Thymus (tissue), 11 donors: ENCODE results near the gene ASPSCR1. TPM values are rescaled to one million over a fixed set of nuclear protein-coding genes. Genes with fewer than 3 reads are reported as not detected.

Experiments
- DNase-seq, 9 donors: peaks; one replicate each; pipeline ENCODE4 v3.0.0-alpha.2; 2013; ENCODE audit warnings: low spot score in 9 of 9, low read depth in 6 of 9, missing footprints in 1 of 9
- H3K27ac ChIP-seq, 2 donors: one replicate each; pipeline ENCODE4 v1.5.1; 2013; ENCODE audit warnings: control low read depth in 1 of 2, low read depth in 1 of 2, low read length in 1 of 2, mild to moderate bottlenecking in 1 of 2, moderate library complexity in 1 of 2
- H3K27me3 ChIP-seq, 2 donors: one replicate each; pipeline ENCODE4 v1.5.1; 2013; ENCODE audit warnings: low read length in 1 of 2; ENCODE audit not compliant: control insufficient read depth in 2 of 2, insufficient read depth in 1 of 2
- H3K36me3 ChIP-seq, 2 donors: one replicate each; pipeline ENCODE4 v1.5.1; 2013; ENCODE audit warnings: low read length in 1 of 2, mild to moderate bottlenecking in 1 of 2, moderate library complexity in 1 of 2; ENCODE audit not compliant: control insufficient read depth in 2 of 2, insufficient read depth in 2 of 2
- H3K4me1 ChIP-seq, 2 donors: one replicate each; pipeline ENCODE4 v1.5.1; 2013; ENCODE audit warnings: low read length in 2 of 2; ENCODE audit not compliant: control insufficient read depth in 2 of 2, insufficient read depth in 2 of 2
- H3K4me3 ChIP-seq, 2 donors: one replicate each; pipeline ENCODE4 v1.5.1; 2013; ENCODE audit warnings: low read length in 2 of 2, control low read depth in 1 of 2, mild to moderate bottlenecking in 1 of 2
- H3K9me3 ChIP-seq, 2 donors: one replicate each; pipeline ENCODE4 v1.5.1; 2013; ENCODE audit warnings: low read length in 1 of 2, mild to moderate bottlenecking in 1 of 2; ENCODE audit not compliant: control insufficient read depth in 2 of 2, insufficient read depth in 1 of 2
- WGBS: extraction: QIAGEN DNeasy Blood & Tissue Kit; methylation state at CpG from one replicate; pipeline ENCODE4 v1.1.7; 2013; 5-methylcytosine and 5-hydroxymethylcytosine counted together
- polyA plus RNA-seq: library from polyadenylated mRNA; stranded (reverse); fragments of 200-250 nt; gene quantifications from one replicate; pipeline ENCODE4 v1.2.3, GENCODE V29; 2013
- total RNA-seq: library from RNA; stranded (reverse); fragments of 120-200 nt; gene quantifications from one replicate; pipeline ENCODE4 v1.2.4, GENCODE V29; 2013
- donor health status: healthy.

ASPSCR1 gene
- total and polyA plus RNA-seq, 2 donors: 27.6 to 57.6 TPM

DNA sequence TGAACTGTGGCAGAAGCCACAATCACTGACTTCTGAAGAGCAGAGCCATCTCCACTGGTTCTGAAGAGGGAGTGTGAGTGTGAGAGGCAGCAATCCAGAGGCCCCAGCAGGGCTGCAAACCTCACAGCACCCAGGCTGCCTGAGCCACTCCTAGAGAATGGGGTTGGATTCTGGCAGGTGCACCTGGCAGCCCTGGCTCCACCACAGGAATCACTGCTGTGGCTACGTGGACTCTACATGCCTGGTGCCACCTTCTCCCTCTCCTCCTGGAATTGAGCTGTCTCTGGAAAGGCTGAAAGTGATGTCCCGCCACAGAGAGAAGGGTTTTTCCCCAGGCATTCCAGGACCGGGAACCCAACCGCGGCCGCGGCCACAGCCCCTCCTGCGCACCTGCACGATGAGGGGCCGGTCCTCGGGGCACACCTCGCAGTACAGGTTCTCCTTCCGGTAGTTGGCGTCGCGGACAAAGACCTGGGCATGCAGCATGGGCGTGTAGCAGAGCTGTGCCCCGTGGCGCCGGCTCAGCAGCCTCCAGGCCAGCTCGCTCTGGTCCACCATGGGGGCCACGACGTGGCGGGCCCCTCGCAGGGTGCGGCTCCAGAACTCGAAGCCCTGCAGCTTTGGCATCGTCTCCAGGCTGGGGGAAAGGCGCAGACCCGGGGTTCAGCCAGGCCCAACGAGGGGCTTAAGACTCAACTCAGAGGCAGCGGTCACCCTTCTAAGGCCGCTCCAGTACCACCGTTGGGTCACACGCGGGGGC is 87.2 kb downstream of the ASPSCR1 start:
- peak overlapping the region; percentile 72 to 91 for H3K4me3 ChIP-seq
- 62% methylated on average over 36 of the region's 36 CpGs for WGBS
- peaks cover 0 to 4% of the 10 kb centered on the region in 2 donors for H3K9me3 ChIP-seq
- peak overlapping the region in 1 of 2 donors; percentile 52 for H3K27ac ChIP-seq
- H3K4me1 ChIP-seq: peaks cover 17% of the 10 kb centered on the region in 2 donors
- no peaks in the 10 kb centered on the region for H3K27me3 ChIP-seq
- DNase-seq: no peak
- H3K36me3 ChIP-seq: peaks cover 37 to 45% of the 10 kb centered on the region in 2 donors

DNA sequence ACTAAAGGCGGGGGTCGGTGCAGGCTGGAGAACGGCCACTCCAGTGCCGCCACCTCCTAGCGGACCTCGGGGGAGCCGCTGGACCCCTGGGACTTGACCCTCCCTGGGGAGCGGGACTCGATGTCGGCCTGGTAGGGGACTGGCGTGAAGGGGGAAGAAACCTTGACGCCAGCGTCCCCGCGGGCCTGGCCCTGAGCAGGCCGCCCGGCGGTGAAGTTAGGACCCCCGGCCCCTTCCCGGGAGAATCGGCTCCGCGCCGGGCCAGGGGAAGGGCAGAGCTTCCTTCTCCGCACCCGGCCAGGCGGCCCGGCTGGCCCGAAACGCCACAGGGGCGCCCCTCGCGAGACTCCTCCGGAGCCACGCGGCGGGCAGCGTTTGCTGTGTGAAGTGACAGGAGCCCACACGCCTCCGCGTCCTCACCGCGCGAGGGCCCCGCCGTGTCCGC is 87.8 kb downstream of the ASPSCR1 start:
- H3K36me3 ChIP-seq: peaks cover 31 to 40% of the 10 kb centered on the region in 2 donors
- peak overlapping the region in 1 of 2 donors; percentile 52 for H3K27ac ChIP-seq
- no peaks in the 10 kb centered on the region for H3K27me3 ChIP-seq
- H3K4me3 ChIP-seq: peak overlapping the region; percentile 72 to 91
- peaks cover 17% of the 10 kb centered on the region in 2 donors for H3K4me1 ChIP-seq
- peaks cover 0 to 4% of the 10 kb centered on the region in 2 donors for H3K9me3 ChIP-seq
- peak in 3 of 9 donors; percentile 28 to 48 (median 34) for DNase-seq
- 1% methylated on average over 47 of the region's 47 CpGs for WGBS

DNA sequence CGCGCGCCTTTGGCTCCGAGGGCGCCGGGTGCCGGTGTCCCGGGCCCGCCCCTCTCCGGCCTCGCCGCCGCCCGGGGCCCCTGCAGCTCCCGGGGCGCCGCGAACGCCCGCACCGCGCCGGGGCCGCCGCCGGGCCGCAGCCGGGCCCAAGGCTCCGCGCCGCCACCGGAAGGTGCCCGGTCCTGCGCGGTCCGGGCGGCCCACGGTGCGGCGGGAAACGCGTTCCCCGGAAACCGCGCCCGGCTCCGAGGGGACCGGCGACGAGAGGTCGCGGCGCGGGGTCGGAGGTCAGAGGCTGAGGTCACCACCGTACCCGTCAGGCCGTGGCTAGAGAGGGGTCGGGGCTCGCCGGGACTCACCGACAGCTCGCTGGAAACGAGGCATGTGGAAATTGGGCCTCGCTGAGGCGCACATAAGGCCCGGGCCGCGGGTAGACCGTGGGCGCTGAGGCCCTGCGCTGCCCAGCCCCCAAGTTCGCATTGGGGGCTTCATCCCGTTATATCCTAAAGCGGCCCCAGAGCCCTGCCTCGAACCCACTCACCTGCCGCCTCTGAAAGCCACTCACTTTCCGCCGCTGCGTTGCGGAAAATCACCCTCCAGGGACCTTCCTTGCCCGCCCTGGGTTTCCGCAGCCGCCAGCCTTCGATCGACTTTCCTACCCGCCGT is 88.3 kb downstream of the ASPSCR1 start, which contains the start of gene DUS1L:
TSS of gene DUS1L (minus strand) at position 167 of the 666 bp plus-strand sequence. CDS start 745 bp downstream, outside the sequence.
- Histone ChIP-seq H3K4me3 (peak within 1 kb of the TSS; percentile 83 to 91), H3K27me3 (no peaks in the 10 kb centered on the region), H3K27ac (peak within 1 kb of the TSS; percentile 64 to 80), H3K4me1 (peaks cover 17% of the 10 kb centered on the region in 2 donors), H3K36me3 (peaks cover 25 to 34% of the 10 kb centered on the region in 2 donors), H3K9me3 (peaks cover 0 to 4% of the 10 kb centered on the region in 2 donors)
- peak in 8 of 9 donors; percentile 13 to 78 (median 49) for DNase-seq
- 11% methylated on average over 88 of the region's 88 CpGs for WGBS

Other genes starting within 250 kb of the ASPSCR1 start
- gene GCGR, start 173.5 kb upstream of the ASPSCR1 start, total RNA-seq: 0.05 TPM
- 0.80 TPM for gene GCGR, start 173.5 kb upstream of the ASPSCR1 start, polyA plus RNA-seq
- gene MCRIP1, start 144.3 kb upstream of the ASPSCR1 start, total RNA-seq: 96.2 TPM
- gene MCRIP1, start 144.3 kb upstream of the ASPSCR1 start, polyA plus RNA-seq: 120 TPM
- gene PPP1R27, start 142.6 kb upstream of the ASPSCR1 start, total RNA-seq: 0.28 TPM
- 0.94 TPM for gene PPP1R27, start 142.6 kb upstream of the ASPSCR1 start, polyA plus RNA-seq
- 210 TPM for gene P4HB, start 117.1 kb upstream of the ASPSCR1 start, total RNA-seq
- gene P4HB, start 117.1 kb upstream of the ASPSCR1 start, polyA plus RNA-seq: 219 TPM
- 106 TPM for gene ARHGDIA, start 106.3 kb upstream of the ASPSCR1 start, total RNA-seq
- 189 TPM for gene ARHGDIA, start 106.3 kb upstream of the ASPSCR1 start, polyA plus RNA-seq
- gene ALYREF, start 86.0 kb upstream of the ASPSCR1 start, total RNA-seq: 168 TPM
- gene ALYREF, start 86.0 kb upstream of the ASPSCR1 start, polyA plus RNA-seq: 42.9 TPM
- 108 TPM for gene ANAPC11, start 85.9 kb upstream of the ASPSCR1 start, total RNA-seq
- gene ANAPC11, start 85.9 kb upstream of the ASPSCR1 start, polyA plus RNA-seq: 127 TPM
- gene NPB, start 75.4 kb upstream of the ASPSCR1 start, total RNA-seq: 1.7 TPM
- 3.5 TPM for gene NPB, start 75.4 kb upstream of the ASPSCR1 start, polyA plus RNA-seq
- 19.4 TPM for gene PCYT2, start 66.2 kb upstream of the ASPSCR1 start, total RNA-seq
- 37.4 TPM for gene PCYT2, start 66.2 kb upstream of the ASPSCR1 start, polyA plus RNA-seq
- 16.1 TPM for gene SIRT7, start 59.5 kb upstream of the ASPSCR1 start, total RNA-seq
- 47.7 TPM for gene SIRT7, start 59.5 kb upstream of the ASPSCR1 start, polyA plus RNA-seq
- 6.0 TPM for gene MAFG, start 49.9 kb upstream of the ASPSCR1 start, total RNA-seq
- 7.3 TPM for gene MAFG, start 49.9 kb upstream of the ASPSCR1 start, polyA plus RNA-seq
- 16.4 TPM for gene PYCR1, start 40.3 kb upstream of the ASPSCR1 start, total RNA-seq
- 2.9 TPM for gene PYCR1, start 40.3 kb upstream of the ASPSCR1 start, polyA plus RNA-seq
- gene MYADML2, start 30.4 kb upstream of the ASPSCR1 start, total RNA-seq: 0.05 TPM
- 0.07 TPM for gene MYADML2, start 30.4 kb upstream of the ASPSCR1 start, polyA plus RNA-seq
- 0.66 TPM for gene NOTUM, start 16.4 kb upstream of the ASPSCR1 start, total RNA-seq
- gene NOTUM, start 16.4 kb upstream of the ASPSCR1 start, polyA plus RNA-seq: 0.25 TPM
- 44.5 TPM for gene CENPX, start 45.2 kb downstream of the ASPSCR1 start, total RNA-seq
- 79.7 TPM for gene CENPX, start 45.2 kb downstream of the ASPSCR1 start, polyA plus RNA-seq
- 15.2 TPM for gene LRRC45, start 45.7 kb downstream of the ASPSCR1 start, total RNA-seq
- gene LRRC45, start 45.7 kb downstream of the ASPSCR1 start, polyA plus RNA-seq: 20.7 TPM
- 4.7 TPM for gene RAC3, start 54.0 kb downstream of the ASPSCR1 start, total RNA-seq
- gene RAC3, start 54.0 kb downstream of the ASPSCR1 start, polyA plus RNA-seq: 6.9 TPM
- gene DCXR, start 60.1 kb downstream of the ASPSCR1 start, total RNA-seq: 71.2 TPM
- gene DCXR, start 60.1 kb downstream of the ASPSCR1 start, polyA plus RNA-seq: 101 TPM
- gene RFNG, start 74.2 kb downstream of the ASPSCR1 start, total RNA-seq: 8.1 TPM
- 45.4 TPM for gene RFNG, start 74.2 kb downstream of the ASPSCR1 start, polyA plus RNA-seq
- 75.8 TPM for gene GPS1, start 74.3 kb downstream of the ASPSCR1 start, total RNA-seq
- 98.3 TPM for gene GPS1, start 74.3 kb downstream of the ASPSCR1 start, polyA plus RNA-seq
- gene DUS1L, start 88.2 kb downstream of the ASPSCR1 start, total RNA-seq: 57.9 TPM
- gene DUS1L, start 88.2 kb downstream of the ASPSCR1 start, polyA plus RNA-seq: 147 TPM
- 12.3 TPM for gene FASN, start 120.6 kb downstream of the ASPSCR1 start, total RNA-seq
- 19.0 TPM for gene FASN, start 120.6 kb downstream of the ASPSCR1 start, polyA plus RNA-seq
- 39.3 TPM for gene CCDC57, start 235.2 kb downstream of the ASPSCR1 start, total RNA-seq
- 122 TPM for gene CCDC57, start 235.2 kb downstream of the ASPSCR1 start, polyA plus RNA-seq